K562 (cell line): ENCODE results near the gene RIN3.

Experiments used
- CTCF ChIP-seq, 3 experiments: IDR thresholded peaks in 2 of 3; conservative IDR thresholded peaks in 1 of 3; 2 replicates each; pipeline ENCODE4 v1.5.1; 2011 to 2012; ENCODE audit warnings: low read length in 3 of 3, mild to moderate bottlenecking in 3 of 3, control low read depth in 2 of 3, improper control_type of control experiment in 1 of 3, inconsistent platforms in 1 of 3, low read depth in 1 of 3, mixed read lengths in 1 of 3, moderate library complexity in 1 of 3; ENCODE audit not compliant: insufficient read depth in 2 of 3
- ELF1 ChIP-seq: fragments of 200-800 bp; sonication (Bioruptor generic); IDR thresholded peaks from 2 replicates; pipeline ENCODE4 v1.6.1; 2016; ENCODE audit warnings: missing genetic modification characterization, missing compliant biosample characterization
- EZH2 ChIP-seq: IDR thresholded peaks from 2 replicates; pipeline ENCODE4 v1.6.1; 2012; ENCODE audit warnings: low read depth, mild to moderate bottlenecking, inconsistent platforms, low read length, borderline replicate concordance
- KAT8 ChIP-seq: fragments of 450-650 bp; IDR thresholded peaks from 2 replicates; pipeline ENCODE4 v1.6.1; 2016; ENCODE audit warnings: low read depth, mild to moderate bottlenecking
- MAX ChIP-seq: sonication (generic); formaldehyde crosslinking; IDR thresholded peaks from 2 replicates; pipeline ENCODE4 v1.9.0; 2022; ENCODE audit warnings: mild to moderate bottlenecking, missing genetic modification reagents
- PATZ1 ChIP-seq: fragments of 250-450 bp; sonication (Bioruptor Pico); IDR thresholded peaks from 2 replicates; pipeline ENCODE4 v1.5.0; 2020; ENCODE audit warnings: mild to moderate bottlenecking, borderline replicate concordance
- POLR2AphosphoS5 ChIP-seq: IDR thresholded peaks from 2 replicates; pipeline ENCODE4 v1.6.1; 2011; ENCODE audit warnings: mild to moderate bottlenecking, low read depth, low read length, moderate library complexity; ENCODE audit not compliant: control insufficient read depth, insufficient read depth
- TFAM ChIP-seq: fragments of 250-450 bp; sonication (Bioruptor Pico); conservative IDR thresholded peaks from 2 replicates; pipeline ENCODE4 v1.5.0; 2021; ENCODE audit warnings: mild to moderate bottlenecking, moderate library complexity
- ZBTB1 ChIP-seq: sonication (generic); formaldehyde crosslinking; IDR thresholded peaks from 2 replicates; pipeline ENCODE4 v1.8.1; 2023; ENCODE audit warnings: missing genetic modification reagents, low read depth, mild to moderate bottlenecking, borderline replicate concordance
- ZC3H8 ChIP-seq: fragments of 450-650 bp; IDR thresholded peaks from 2 replicates; pipeline ENCODE4 v1.6.1; 2017
- ZNF133 ChIP-seq: fragments of 250-450 bp; sonication (Bioruptor Pico); IDR thresholded peaks from 2 replicates; pipeline ENCODE4 v1.4.0; 2020; ENCODE audit warnings: mild to moderate bottlenecking
- ZNF23 ChIP-seq: fragments of 250-450 bp; sonication (Bioruptor Pico); IDR thresholded peaks from 2 replicates; pipeline ENCODE4 v1.4.0; 2020; ENCODE audit warnings: mild to moderate bottlenecking

- no peak for TF ChIP-seq KAT8
- no peak for TF ChIP-seq ZC3H8
- TF ChIP-seq POLR2AphosphoS5, result no peak
- TF ChIP-seq ZNF133 (CRISPR knock-in tag), result no peak
- no peak for TF ChIP-seq ZNF23 (CRISPR knock-in tag)
- TF ChIP-seq ZBTB1 (CRISPR knock-in tag), result no peak
- TF ChIP-seq TFAM (CRISPR knock-in tag), result no peak
- no peak for TF ChIP-seq CTCF (IDR thresholded peaks at IDR 0.05 in 2 of 3, conservative IDR thresholded peaks at IDR 0.05 in 1 of 3; ENCODE audit: insufficient read depth in 2 of 3, low read depth in 1 of 3, low read length in 3 of 3)
- no peak for TF ChIP-seq PATZ1 (CRISPR knock-in tag)
- no peak for TF ChIP-seq EZH2
- TF ChIP-seq ELF1, result no peak
- TF ChIP-seq MAX, result no peak
Measured at GRCh38 chr14:92528486-92529100, 15.0 kb downstream of the RIN3 start.
